ENCODE measurements around the gene RNH1. TPM values are rescaled to one million over a fixed set of nuclear protein-coding genes. Genes with fewer than 3 reads are reported as not detected.
A peak's percentile ranks its signal among the peaks of the same experiment; 100 is the strongest.

Gene RNH1
- total and polyA plus RNA-seq, 7 experiments from 2014 or later: 98.6 to 243 (median 136) TPM

- H3K27ac Mint-ChIP-seq: no peak overlapping the region
- intact Hi-C loops (cut with micrococcal nuclease): no loop called here
- no peaks in the 10 kb centered on the region for H3K9me3 Mint-ChIP-seq
- ChIA-PET POLR2A (interaction anchor here (0.8 to 1.5 kb wide), 3 partner anchors 9 to 151 kb away, joined by 3 to 4 read pairs (median 3); partner anchors contain the start of gene TMEM80), CTCF (interaction anchor here (0.6 kb wide), 1 partner anchor 257 kb away, joined by 3 read pairs; no protein-coding TSS in a partner anchor)
- peaks cover 0 to 4% (median 0%) of the 10 kb centered on the region in 7 donors for H3K4me1 Mint-ChIP-seq
- H3K36me3 ChIP-seq (ENCODE audit: control insufficient read depth in 2 of 3, insufficient read depth in 3 of 3, low read length in 3 of 3): no peaks in the 10 kb centered on the region
- H3K36me3 Mint-ChIP-seq: peaks cover 0 to 2% (median 0%) of the 10 kb centered on the region in 5 donors
- no peaks in the 10 kb centered on the region for H3K27me3 ChIP-seq (ENCODE audit: control insufficient read depth in 2 of 2, insufficient read depth in 2 of 2, low read length in 2 of 2)
- H3K4me3 ChIP-seq (ENCODE audit: low read length): no peak overlapping the region
- no peaks in the 10 kb centered on the region for H3K27me3 Mint-ChIP-seq
- no peaks in the 10 kb centered on the region for H3K9me3 ChIP-seq (ENCODE audit: control insufficient read depth in 2 of 3, low read length in 3 of 3)
- no peaks in the 10 kb centered on the region for H3K4me1 ChIP-seq (ENCODE audit: control insufficient read depth in 2 of 2, insufficient read depth in 2 of 2, low read length in 2 of 2)
- ATAC-seq (no peak), DNase-seq (no peak)
- H3K27ac ChIP-seq (ENCODE audit: low read depth, low read length): no peak overlapping the region
- H3K4me3 Mint-ChIP-seq: no peak overlapping the region
Observed at GRCh38 chr11:545171-545570, 38.1 kb upstream of the RNH1 start.

- Mint-ChIP-seq H3K36me3 (peaks cover 0 to 2% (median 0%) of the 10 kb centered on the region in 5 donors), H3K4me3 (no peak overlapping the region), H3K27me3 (no peaks in the 10 kb centered on the region), H3K9me3 (no peaks in the 10 kb centered on the region), H3K27ac (no peak overlapping the region), H3K4me1 (peaks cover 0 to 4% (median 0%) of the 10 kb centered on the region in 7 donors)
- no peak for ATAC-seq
- Histone ChIP-seq H3K9me3 (ENCODE audit: control insufficient read depth in 2 of 3, low read length in 3 of 3) (no peaks in the 10 kb centered on the region), H3K36me3 (ENCODE audit: control insufficient read depth in 2 of 3, insufficient read depth in 3 of 3, low read length in 3 of 3) (no peaks in the 10 kb centered on the region), H3K4me3 (ENCODE audit: low read length) (no peak overlapping the region), H3K27ac (ENCODE audit: low read depth, low read length) (no peak overlapping the region), H3K27me3 (ENCODE audit: control insufficient read depth in 2 of 2, insufficient read depth in 2 of 2, low read length in 2 of 2) (no peaks in the 10 kb centered on the region), H3K4me1 (ENCODE audit: control insufficient read depth in 2 of 2, insufficient read depth in 2 of 2, low read length in 2 of 2) (no peaks in the 10 kb centered on the region)
- intact Hi-C loops (cut with micrococcal nuclease): no loop called here
- CTCF ChIA-PET: interaction anchor here (0.6 kb wide), 1 partner anchor 257 kb away, joined by 3 read pairs; no protein-coding TSS in a partner anchor
- POLR2A ChIA-PET: interaction anchor here (0.8 to 1.5 kb wide), 2 partner anchors 11 to 151 kb away, joined by 3 to 4 read pairs; partner anchors contain the start of gene TMEM80
- DNase-seq: no peak
Observed at GRCh38 chr11:544817-545166, 37.8 kb upstream of the RNH1 start.

- H3K27me3 Mint-ChIP-seq: no peaks in the 10 kb centered on the region
- H3K27ac Mint-ChIP-seq: no peak overlapping the region
- ATAC-seq (no peak), DNase-seq (no peak)
- CTCF ChIA-PET: no interaction called here
- Histone ChIP-seq H3K27ac (ENCODE audit: low read depth, low read length) (no peak overlapping the region), H3K9me3 (ENCODE audit: control insufficient read depth in 2 of 3, low read length in 3 of 3) (no peaks in the 10 kb centered on the region), H3K36me3 (ENCODE audit: control insufficient read depth in 2 of 3, insufficient read depth in 3 of 3, low read length in 3 of 3) (no peaks in the 10 kb centered on the region), H3K4me3 (ENCODE audit: low read length) (no peak overlapping the region), H3K4me1 (ENCODE audit: control insufficient read depth in 2 of 2, insufficient read depth in 2 of 2, low read length in 2 of 2) (peaks cover 14 to 15% of the 10 kb centered on the region in 2 donors), H3K27me3 (ENCODE audit: control insufficient read depth in 2 of 2, insufficient read depth in 2 of 2, low read length in 2 of 2) (no peaks in the 10 kb centered on the region)
- no peak overlapping the region for H3K4me3 Mint-ChIP-seq
- intact Hi-C loops (cut with micrococcal nuclease): no loop called here
- no peaks in the 10 kb centered on the region for H3K9me3 Mint-ChIP-seq
- peaks cover under 1 to 11% (median 4%) of the 10 kb centered on the region in 7 donors for H3K4me1 Mint-ChIP-seq
- POLR2A ChIA-PET: no interaction called here
- H3K36me3 Mint-ChIP-seq: peaks cover 0 to 2% (median 0%) of the 10 kb centered on the region in 5 donors
Observed at GRCh38 chr11:541433-541885, 34.4 kb upstream of the RNH1 start.

GRCh38 chr11:540583-541432 is 33.8 kb upstream of the RNH1 start:
- peaks cover 0 to 2% (median 0%) of the 10 kb centered on the region in 5 donors for H3K36me3 Mint-ChIP-seq
- peaks cover 15% of the 10 kb centered on the region in 2 donors for H3K4me1 ChIP-seq (ENCODE audit: control insufficient read depth in 2 of 2, insufficient read depth in 2 of 2, low read length in 2 of 2)
- H3K4me3 ChIP-seq (ENCODE audit: low read length): no peak overlapping the region
- no peak overlapping the region for H3K27ac Mint-ChIP-seq
- no peaks in the 10 kb centered on the region for H3K9me3 Mint-ChIP-seq
- no peaks in the 10 kb centered on the region for H3K9me3 ChIP-seq (ENCODE audit: control insufficient read depth in 2 of 3, low read length in 3 of 3)
- H3K4me3 Mint-ChIP-seq: peak overlapping the region in 1 of 10 donors; percentile 51
- H3K27ac ChIP-seq (ENCODE audit: low read depth, low read length): no peak overlapping the region
- ChIA-PET POLR2A (no interaction called here), CTCF (no interaction called here)
- DNase-seq (no peak), ATAC-seq (no peak)
- intact Hi-C loops (cut with micrococcal nuclease): no loop called here
- peaks cover 5 to 16% (median 9%) of the 10 kb centered on the region in 7 donors for H3K4me1 Mint-ChIP-seq
- no peaks in the 10 kb centered on the region for H3K27me3 Mint-ChIP-seq
- no peaks in the 10 kb centered on the region for H3K27me3 ChIP-seq (ENCODE audit: control insufficient read depth in 2 of 2, insufficient read depth in 2 of 2, low read length in 2 of 2)
- no peaks in the 10 kb centered on the region for H3K36me3 ChIP-seq (ENCODE audit: control insufficient read depth in 2 of 3, insufficient read depth in 3 of 3, low read length in 3 of 3)

GRCh38 chr11:539971-540481 is 33.0 kb upstream of the RNH1 start:
- ATAC-seq: no peak
- no peaks in the 10 kb centered on the region for H3K36me3 ChIP-seq (ENCODE audit: control insufficient read depth in 2 of 3, insufficient read depth in 3 of 3, low read length in 3 of 3)
- H3K4me3 ChIP-seq (ENCODE audit: low read length): no peak overlapping the region
- Mint-ChIP-seq H3K4me3 (no peak overlapping the region), H3K27me3 (no peaks in the 10 kb centered on the region), H3K9me3 (no peaks in the 10 kb centered on the region), H3K27ac (no peak overlapping the region), H3K36me3 (peaks cover 0 to 2% (median 0%) of the 10 kb centered on the region in 5 donors), H3K4me1 (peaks cover 5 to 16% (median 9%) of the 10 kb centered on the region in 7 donors)
- ChIA-PET POLR2A (no interaction called here), CTCF (no interaction called here)
- no peak overlapping the region for H3K27ac ChIP-seq (ENCODE audit: low read depth, low read length)
- no peak for DNase-seq
- H3K4me1 ChIP-seq (ENCODE audit: control insufficient read depth in 2 of 2, insufficient read depth in 2 of 2, low read length in 2 of 2): peaks cover 15% of the 10 kb centered on the region in 2 donors
- no peaks in the 10 kb centered on the region for H3K9me3 ChIP-seq (ENCODE audit: control insufficient read depth in 2 of 3, low read length in 3 of 3)
- intact Hi-C loops (cut with micrococcal nuclease): loop anchor here in 1 of 2 donors (5.0 kb wide), 2 partner anchors 157 to 182 kb away; partner anchors contain the start of genes DEAF1 and TMEM80
- H3K27me3 ChIP-seq (ENCODE audit: control insufficient read depth in 2 of 2, insufficient read depth in 2 of 2, low read length in 2 of 2): no peaks in the 10 kb centered on the region

GRCh38 chr11:538431-539051 is 31.5 kb upstream of the RNH1 start:
- H3K27ac Mint-ChIP-seq: peak overlapping the region in 1 of 9 donors; percentile 9
- peak overlapping the region in 6 of 10 donors; percentile 29 to 95 (median 50) for H3K4me3 Mint-ChIP-seq
- Histone ChIP-seq H3K27me3 (ENCODE audit: control insufficient read depth in 2 of 2, insufficient read depth in 2 of 2, low read length in 2 of 2) (no peaks in the 10 kb centered on the region), H3K9me3 (ENCODE audit: control insufficient read depth in 2 of 3, low read length in 3 of 3) (no peaks in the 10 kb centered on the region), H3K27ac (ENCODE audit: low read depth, low read length) (no peak overlapping the region), H3K36me3 (ENCODE audit: control insufficient read depth in 2 of 3, insufficient read depth in 3 of 3, low read length in 3 of 3) (peaks cover 0 to 4% (median 0%) of the 10 kb centered on the region in 3 experiments), H3K4me3 (ENCODE audit: low read length) (no peak overlapping the region), H3K4me1 (ENCODE audit: control insufficient read depth in 2 of 2, insufficient read depth in 2 of 2, low read length in 2 of 2) (peaks cover 20 to 21% of the 10 kb centered on the region in 2 donors)
- ATAC-seq (no peak), DNase-seq (no peak)
- H3K36me3 Mint-ChIP-seq: peaks cover 0 to 2% (median 0%) of the 10 kb centered on the region in 5 donors
- no peaks in the 10 kb centered on the region for H3K9me3 Mint-ChIP-seq
- ChIA-PET POLR2A (interaction anchor here (1.3 kb wide), 1 partner anchor 66 kb away, joined by 3 read pairs; no protein-coding TSS in a partner anchor), CTCF (no interaction called here)
- no peaks in the 10 kb centered on the region for H3K27me3 Mint-ChIP-seq
- intact Hi-C loops (cut with micrococcal nuclease): loop anchor here in 1 of 2 donors (5.0 kb wide), 2 partner anchors 159 to 184 kb away; partner anchors contain the start of genes DEAF1 and TMEM80
- peaks cover 5 to 16% (median 11%) of the 10 kb centered on the region in 7 donors for H3K4me1 Mint-ChIP-seq

Data from naive thymus-derived CD4-positive, alpha-beta T cell (primary cell).